Activated T-cell treated with anti-CD3 and anti-CD28 coated beads, Interleukin-2, amount 50 U/mL, for 24 hours (primary cell): ENCODE results near the gene ADAM12.
"Not testable (repeated sequence)": the region's sequence is repeated elsewhere in the genome, so short reads cannot be mapped to it uniquely, and the experiment has no call there.

Source experiments
- DNase-seq: peaks from one replicate; pipeline ENCODE4 v3.0.0-alpha.2; 2020
- H3K27ac Mint-ChIP-seq: 2 replicates; pipeline ENCODE4 v1.8.0; 2020; ENCODE audit warnings: mild to moderate bottlenecking, mixed read lengths
- H3K27me3 Mint-ChIP-seq: 2 replicates; pipeline ENCODE4 v1.8.0; 2020; ENCODE audit warnings: mixed read lengths
- H3K36me3 Mint-ChIP-seq: 2 replicates; pipeline ENCODE4 v1.8.0; 2020; ENCODE audit warnings: low read depth, mixed read lengths
- H3K4me1 Mint-ChIP-seq: 2 replicates; pipeline ENCODE4 v1.8.0; 2020; ENCODE audit warnings: low read depth, mixed read lengths
- H3K4me3 Mint-ChIP-seq: 2 replicates; pipeline ENCODE4 v1.8.0; 2020; ENCODE audit warnings: mild to moderate bottlenecking, moderate library complexity, mixed read lengths
- H3K9me3 Mint-ChIP-seq: 2 replicates; pipeline ENCODE4 v1.8.0; 2020; ENCODE audit warnings: mixed read lengths

The ADAM12 gene

GRCh38 chr10:125984346-125984745, 403.9 kb downstream of the ADAM12 start:
- Mint-ChIP-seq H3K27ac (no peak overlapping the region), H3K4me3 (no peak overlapping the region), H3K9me3 (no peaks in the 10 kb centered on the region), H3K36me3 (no peaks in the 10 kb centered on the region), H3K27me3 (peaks cover 8% of the 10 kb centered on the region), H3K4me1 (no peaks in the 10 kb centered on the region)
- no peak for DNase-seq

GRCh38 chr10:125983656-125984055, 404.6 kb downstream of the ADAM12 start:
- peaks cover 13% of the 10 kb centered on the region for H3K27me3 Mint-ChIP-seq
- H3K36me3 Mint-ChIP-seq = no peaks in the 10 kb centered on the region
- DNase-seq = no peak
- H3K9me3 Mint-ChIP-seq = no peaks in the 10 kb centered on the region
- no peaks in the 10 kb centered on the region for H3K4me1 Mint-ChIP-seq
- no peak overlapping the region for H3K27ac Mint-ChIP-seq
- no peak overlapping the region for H3K4me3 Mint-ChIP-seq

- Mint-ChIP-seq H3K4me1 (no peaks in the 10 kb centered on the region), H3K27ac (no peak overlapping the region), H3K27me3 (peaks cover 13% of the 10 kb centered on the region), H3K4me3 (no peak overlapping the region), H3K36me3 (no peaks in the 10 kb centered on the region), H3K9me3 (no peaks in the 10 kb centered on the region)
- DNase-seq = no peak
These were observed 405.1 kb downstream of the ADAM12 start for GRCh38 chr10:125983161-125983560.

GRCh38 chr10:125982260-125982948, 405.9 kb downstream of the ADAM12 start:
- Mint-ChIP-seq H3K4me3 (no peak overlapping the region), H3K36me3 (no peaks in the 10 kb centered on the region), H3K4me1 (no peaks in the 10 kb centered on the region), H3K27ac (no peak overlapping the region), H3K27me3 (peaks cover 15% of the 10 kb centered on the region), H3K9me3 (no peaks in the 10 kb centered on the region)
- DNase-seq = no peak

- DNase-seq = no peak
- H3K27ac Mint-ChIP-seq = no peak overlapping the region
- no peak overlapping the region for H3K4me3 Mint-ChIP-seq
- no peaks in the 10 kb centered on the region for H3K9me3 Mint-ChIP-seq
- H3K36me3 Mint-ChIP-seq = no peaks in the 10 kb centered on the region
- H3K27me3 Mint-ChIP-seq = peaks cover 22% of the 10 kb centered on the region
- H3K4me1 Mint-ChIP-seq = no peaks in the 10 kb centered on the region
These were observed 407.7 kb downstream of the ADAM12 start for GRCh38 chr10:125980521-125981035.

GRCh38 chr10:125979976-125980375, 408.3 kb downstream of the ADAM12 start:
- H3K4me1 Mint-ChIP-seq = no peaks in the 10 kb centered on the region
- no peaks in the 10 kb centered on the region for H3K9me3 Mint-ChIP-seq
- H3K4me3 Mint-ChIP-seq = no peak overlapping the region
- no peaks in the 10 kb centered on the region for H3K36me3 Mint-ChIP-seq
- H3K27me3 Mint-ChIP-seq = peaks cover 22% of the 10 kb centered on the region
- no peak for DNase-seq
- H3K27ac Mint-ChIP-seq = no peak overlapping the region

- Mint-ChIP-seq H3K9me3 (no peaks in the 10 kb centered on the region), H3K4me1 (no peaks in the 10 kb centered on the region), H3K27me3 (peaks cover 20% of the 10 kb centered on the region), H3K4me3 (no peak overlapping the region), H3K27ac (no peak overlapping the region), H3K36me3 (no peaks in the 10 kb centered on the region)
- DNase-seq = no peak
These were observed 411.2 kb downstream of the ADAM12 start for GRCh38 chr10:125976960-125977605.

GRCh38 chr10:125970077-125970630, 418.1 kb downstream of the ADAM12 start:
- not testable (repeated sequence) for H3K9me3 Mint-ChIP-seq, H3K36me3 Mint-ChIP-seq, DNase-seq, H3K4me3 Mint-ChIP-seq, H3K27ac Mint-ChIP-seq, H3K27me3 Mint-ChIP-seq, H3K4me1 Mint-ChIP-seq

- no peaks in the 10 kb centered on the region for H3K4me1 Mint-ChIP-seq
- H3K9me3 Mint-ChIP-seq = peaks cover 3% of the 10 kb centered on the region
- no peaks in the 10 kb centered on the region for H3K36me3 Mint-ChIP-seq
- H3K4me3 Mint-ChIP-seq = no peak overlapping the region
- H3K27ac Mint-ChIP-seq = no peak overlapping the region
- DNase-seq = no peak
- peaks cover 3% of the 10 kb centered on the region for H3K27me3 Mint-ChIP-seq
These were observed 420.7 kb downstream of the ADAM12 start for GRCh38 chr10:125967533-125967932.

- no peaks in the 10 kb centered on the region for H3K36me3 Mint-ChIP-seq
- H3K9me3 Mint-ChIP-seq = no peaks in the 10 kb centered on the region
- no peak overlapping the region for H3K27ac Mint-ChIP-seq
- H3K27me3 Mint-ChIP-seq = peaks cover 3% of the 10 kb centered on the region
- DNase-seq = no peak
- H3K4me3 Mint-ChIP-seq = no peak overlapping the region
- no peaks in the 10 kb centered on the region for H3K4me1 Mint-ChIP-seq
These were observed 423.7 kb downstream of the ADAM12 start for GRCh38 chr10:125964558-125964957.
